Body of pancreas (tissue), 4 donors: ENCODE measurements around the gene DENND1A. TPM values are rescaled to one million over a fixed set of nuclear protein-coding genes. Genes with fewer than 3 reads are reported as not detected.

ENCODE experiments used
- ATAC-seq: fragments of 150-250 bp; one replicate; pipeline ENCODE4 v1.9.1; 2016
- DNase-seq, 4 donors: peaks; one replicate each; pipeline ENCODE4 v3.0.0-alpha.2; 2019
- H3K27ac ChIP-seq, 4 donors: fragments of 200-600 bp; sonication (generic); 1 replicate in 3 of 4; 2 replicates in 1 of 4; pipeline versions ENCODE4 v1.5.1 to v1.6.1; 2016 to 2019; ENCODE audit warnings: mild to moderate bottlenecking in 1 of 4, mixed read lengths in 1 of 4, moderate library complexity in 1 of 4
- H3K27me3 ChIP-seq, 2 donors: fragments of 200-600 bp; sonication (generic); one replicate each; pipeline ENCODE4 v1.6.0; 2016; ENCODE audit warnings: mild to moderate bottlenecking in 1 of 2
- H3K36me3 ChIP-seq, 2 donors: fragments of 200-600 bp; sonication (generic); replicated peaks in 1 of 2; 2 replicates each; pipeline ENCODE4 v1.5.1; 2016; ENCODE audit warnings: low read depth in 2 of 2; ENCODE audit not compliant: insufficient read depth in 1 of 2
- H3K4me1 ChIP-seq: fragments of 200-600 bp; sonication (generic); one replicate; pipeline ENCODE4 v1.6.0; 2016
- H3K4me3 ChIP-seq, 2 donors: fragments of 200-600 bp; sonication (generic); 1 replicate in 1 of 2; 2 replicates in 1 of 2; pipeline ENCODE4 v1.5.1; 2016 to 2019
- H3K9me3 ChIP-seq, 3 donors: fragments of 200-600 bp; sonication (generic); 1 replicate in 2 of 3; 2 replicates in 1 of 3; pipeline ENCODE4 v1.5.1; 2016
- CTCF ChIP-seq, 7 experiments: fragments of 450-650 bp in 4 of 7; fragments of 200-600 bp in 3 of 7; sonication (generic) in 3 of 7; IDR thresholded peaks; one replicate each; pipeline ENCODE4 v1.5.1; 2016 to 2019; ENCODE audit warnings: antibody characterized with exemption in 7 of 7
- POLR2A ChIP-seq, 3 donors: fragments of 450-650 bp; IDR thresholded peaks; one replicate each; pipeline ENCODE4 v1.6.1; 2016; ENCODE audit warnings: antibody characterized with exemption in 3 of 3, mild to moderate bottlenecking in 2 of 3
- WGBS, 2 donors: methylation state at CpG; one replicate each; pipeline ENCODE4 v1.1.5; 2017; 5-methylcytosine and 5-hydroxymethylcytosine counted together
- intact Hi-C: fragments of 100-400 bp; cut with DNase I; formaldehyde crosslinking; loops from one replicate; pipeline ENCODE4 v1.15.1; 2023
- total RNA-seq, 2 donors: library from RNA; depleted of rRNA; stranded (reverse); fragments of >200 nt; gene quantifications; one replicate each; pipeline ENCODE4 v1.1.0, GENCODE V29; 2016

Gene DENND1A
- total RNA-seq, 2 donors from 2014 or later: 7.6 to 8.6 TPM

GRCh38 chr9:123629531-123629930 lies 300.4 kb downstream of the DENND1A start:
- no peaks in the 10 kb centered on the region for H3K9me3 ChIP-seq
- no peaks in the 10 kb centered on the region for H3K36me3 ChIP-seq
- intact Hi-C loops: no loop called here
- H3K4me3 ChIP-seq: no peak overlapping the region
- no peak for ATAC-seq
- no peaks in the 10 kb centered on the region for H3K27me3 ChIP-seq
- no peaks in the 10 kb centered on the region for H3K4me1 ChIP-seq
- H3K27ac ChIP-seq: no peak overlapping the region
- no peak for DNase-seq
- TF ChIP-seq POLR2A (IDR thresholded peaks at IDR 0.05) (no peak), CTCF (IDR thresholded peaks at IDR 0.05) (no peak)
- 98% methylated on average over 3 of the region's 3 CpGs for WGBS, 2 donors

GRCh38 chr9:123622711-123623241 lies 307.1 kb downstream of the DENND1A start:
- Histone ChIP-seq H3K4me3 (no peak overlapping the region), H3K27ac (no peak overlapping the region), H3K36me3 (no peaks in the 10 kb centered on the region), H3K9me3 (no peaks in the 10 kb centered on the region), H3K4me1 (no peaks in the 10 kb centered on the region), H3K27me3 (no peaks in the 10 kb centered on the region)
- TF ChIP-seq POLR2A (IDR thresholded peaks at IDR 0.05): no peak
- no peak for TF ChIP-seq CTCF (IDR thresholded peaks at IDR 0.05)
- ATAC-seq (no peak), DNase-seq (no peak)
- 64 to 69% methylated on average over 2 of the region's 2 CpGs for WGBS, 2 donors
- intact Hi-C loops: no loop called here

GRCh38 chr9:123620239-123620638 lies 309.7 kb downstream of the DENND1A start:
- intact Hi-C loops: no loop called here
- ATAC-seq (no peak), DNase-seq (no peak)
- Histone ChIP-seq H3K27ac (no peak overlapping the region), H3K9me3 (no peaks in the 10 kb centered on the region), H3K27me3 (no peaks in the 10 kb centered on the region), H3K4me3 (no peak overlapping the region), H3K4me1 (no peaks in the 10 kb centered on the region), H3K36me3 (no peaks in the 10 kb centered on the region)
- no peak for TF ChIP-seq POLR2A (IDR thresholded peaks at IDR 0.05)
- no peak for TF ChIP-seq CTCF (IDR thresholded peaks at IDR 0.05)

- no peak for DNase-seq
- no peak overlapping the region for H3K27ac ChIP-seq
- no peaks in the 10 kb centered on the region for H3K9me3 ChIP-seq
- ATAC-seq: no peak
- TF ChIP-seq POLR2A (IDR thresholded peaks at IDR 0.05) (no peak), CTCF (IDR thresholded peaks at IDR 0.05) (no peak)
- no peak overlapping the region for H3K4me3 ChIP-seq
- no peaks in the 10 kb centered on the region for H3K27me3 ChIP-seq
- H3K36me3 ChIP-seq: no peaks in the 10 kb centered on the region
- 93 to 95% methylated on average over 10 to 11 of the region's 11 CpGs for WGBS, 2 donors
- intact Hi-C loops: no loop called here
- H3K4me1 ChIP-seq: no peaks in the 10 kb centered on the region
Observed at GRCh38 chr9:123617952-123618678, 311.8 kb downstream of the DENND1A start.

GRCh38 chr9:123617286-123617685 lies 312.6 kb downstream of the DENND1A start:
- intact Hi-C loops: no loop called here
- no peak for DNase-seq
- ATAC-seq: no peak
- Histone ChIP-seq H3K4me1 (no peaks in the 10 kb centered on the region), H3K27ac (no peak overlapping the region), H3K9me3 (no peaks in the 10 kb centered on the region), H3K36me3 (no peaks in the 10 kb centered on the region), H3K27me3 (no peaks in the 10 kb centered on the region), H3K4me3 (no peak overlapping the region)
- TF ChIP-seq CTCF (IDR thresholded peaks at IDR 0.05) (no peak), POLR2A (IDR thresholded peaks at IDR 0.05) (no peak)
- WGBS, 2 donors: 94 to 95% methylated on average over 9 of the region's 9 CpGs
